Measurements from ENCODE around the gene GATA2. TPM values are rescaled to one million over a fixed set of nuclear protein-coding genes. Genes with fewer than 3 reads are reported as not detected.

The GATA2 gene
- total RNA-seq, 1 experiment from 2014 or later: 74.6 TPM

DNA sequence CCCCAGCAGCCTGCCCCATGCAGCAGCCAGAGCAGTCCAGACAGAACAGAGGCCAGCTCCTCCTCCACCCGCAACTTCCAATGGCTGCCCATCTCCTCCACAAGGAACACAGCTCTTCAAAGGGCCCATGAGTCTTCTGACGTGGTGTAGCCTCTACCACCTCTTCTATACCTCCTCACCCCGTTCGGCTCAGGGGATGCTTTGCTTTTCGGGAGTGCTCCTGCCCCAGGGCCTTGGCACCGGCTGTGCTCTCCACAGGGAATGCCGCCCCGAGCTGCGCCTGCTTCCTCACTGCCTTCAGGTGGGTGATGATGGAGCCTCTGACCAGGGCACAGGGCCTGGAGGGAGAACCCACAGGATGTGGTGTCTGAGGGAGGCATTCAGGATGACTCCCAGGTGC, 40.9 kb downstream of the GATA2 start:
- in situ Hi-C loops (cut with HindIII; ENCODE audit: low pct_unique_long_range_greater_than_20kb, low sequenced_read_pairs): no loop called here
- ChIA-PET CTCF (no interaction called here), POLR2A (no interaction called here)
- H3K27ac ChIP-seq (ENCODE audit: low read length): no peak overlapping the region
- no peak overlapping the region for H3K4me3 ChIP-seq (ENCODE audit: low read depth in 2 of 2, low read length in 2 of 2)
- TF ChIP-seq SIN3A (IDR thresholded peaks at IDR 0.05; ENCODE audit: borderline replicate concordance, insufficient read depth, low read depth, low read length) (no peak), CTCF (IDR thresholded peaks at IDR 0.05) (no peak), POLR2AphosphoS5 (IDR thresholded peaks at IDR 0.05; ENCODE audit: low read depth, low read length) (no peak), REST (IDR thresholded peaks at IDR 0.05; ENCODE audit: insufficient read depth in 1 of 2, low read depth in 2 of 2, low read length in 1 of 2) (no peak), TCF7L2 (IDR thresholded peaks at IDR 0.05; ENCODE audit: low read depth, low read length) (no peak)
- ATAC-seq (no peak), DNase-seq (ENCODE audit: low read depth, low spot score) (no peak)
- intact Hi-C loops (cut with micrococcal nuclease; ENCODE audit: unreplicated experiment): no loop called here
- no peaks in the 10 kb centered on the region for H3K36me3 ChIP-seq (ENCODE audit: control insufficient read depth, insufficient read depth, low read length)
- H3K4me1 ChIP-seq (ENCODE audit: control insufficient read depth, insufficient read depth, low read length): no peaks in the 10 kb centered on the region
- H3K27me3 ChIP-seq (ENCODE audit: control insufficient read depth, insufficient read depth, low read length): no peaks in the 10 kb centered on the region
- BruUV-seq (replicated peaks): no TSS peak
- H3K9me3 ChIP-seq (ENCODE audit: control insufficient read depth, insufficient read depth, low read depth, low read length): no peaks in the 10 kb centered on the region

DNA sequence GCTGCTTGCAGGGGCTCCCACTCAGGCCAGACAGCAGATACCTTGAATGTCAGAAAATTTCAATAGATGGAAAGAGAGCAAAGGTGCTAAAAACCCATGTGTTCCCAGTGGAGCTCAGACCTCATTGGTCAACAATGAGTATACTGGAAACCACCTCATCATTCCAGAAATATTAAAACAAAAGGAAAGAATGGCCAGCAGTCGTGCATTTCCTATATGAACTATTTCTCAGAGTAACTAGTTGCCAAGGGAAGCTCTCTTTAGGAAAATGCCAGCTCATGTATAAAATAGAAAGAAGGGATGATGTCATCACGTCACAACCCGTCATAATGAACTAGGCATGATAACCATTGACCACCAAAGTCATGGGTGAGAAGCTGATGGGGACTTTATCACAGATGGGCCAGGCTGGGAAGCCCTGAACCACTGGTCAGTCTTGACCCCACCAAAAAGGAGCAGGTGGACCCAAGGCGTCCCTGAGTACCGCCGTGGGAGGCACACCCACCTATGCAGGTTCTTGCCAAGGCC, 43.8 kb downstream of the GATA2 start:
- Histone ChIP-seq H3K4me1 (ENCODE audit: control insufficient read depth, insufficient read depth, low read length) (no peaks in the 10 kb centered on the region), H3K9me3 (ENCODE audit: control insufficient read depth, insufficient read depth, low read depth, low read length) (no peaks in the 10 kb centered on the region), H3K27me3 (ENCODE audit: control insufficient read depth, insufficient read depth, low read length) (no peaks in the 10 kb centered on the region), H3K36me3 (ENCODE audit: control insufficient read depth, insufficient read depth, low read length) (no peaks in the 10 kb centered on the region), H3K4me3 (ENCODE audit: low read depth in 2 of 2, low read length in 2 of 2) (no peak overlapping the region), H3K27ac (ENCODE audit: low read length) (no peak overlapping the region)
- no peak for DNase-seq (ENCODE audit: low read depth, low spot score)
- in situ Hi-C loops (cut with HindIII; ENCODE audit: low pct_unique_long_range_greater_than_20kb, low sequenced_read_pairs): no loop called here
- BruUV-seq (replicated peaks): no TSS peak
- intact Hi-C loops (cut with micrococcal nuclease; ENCODE audit: unreplicated experiment): no loop called here
- POLR2A ChIA-PET: no interaction called here
- CTCF ChIA-PET: no interaction called here
- no peak for TF ChIP-seq SIN3A (IDR thresholded peaks at IDR 0.05; ENCODE audit: borderline replicate concordance, insufficient read depth, low read depth, low read length)
- no peak for TF ChIP-seq TCF7L2 (IDR thresholded peaks at IDR 0.05; ENCODE audit: low read depth, low read length)
- no peak for TF ChIP-seq REST (IDR thresholded peaks at IDR 0.05; ENCODE audit: insufficient read depth in 1 of 2, low read depth in 2 of 2, low read length in 1 of 2)
- TF ChIP-seq POLR2AphosphoS5 (IDR thresholded peaks at IDR 0.05; ENCODE audit: low read depth, low read length): no peak
- no peak for TF ChIP-seq CTCF (IDR thresholded peaks at IDR 0.05)
- ATAC-seq: no peak

Data from Panc1 (cell line).